ENCODE measurements around the gene APMAP.
"Not testable (repeated sequence)": the region's sequence is repeated elsewhere in the genome, so short reads cannot be mapped to it uniquely, and the experiment has no call there.

APMAP gene

DNA sequence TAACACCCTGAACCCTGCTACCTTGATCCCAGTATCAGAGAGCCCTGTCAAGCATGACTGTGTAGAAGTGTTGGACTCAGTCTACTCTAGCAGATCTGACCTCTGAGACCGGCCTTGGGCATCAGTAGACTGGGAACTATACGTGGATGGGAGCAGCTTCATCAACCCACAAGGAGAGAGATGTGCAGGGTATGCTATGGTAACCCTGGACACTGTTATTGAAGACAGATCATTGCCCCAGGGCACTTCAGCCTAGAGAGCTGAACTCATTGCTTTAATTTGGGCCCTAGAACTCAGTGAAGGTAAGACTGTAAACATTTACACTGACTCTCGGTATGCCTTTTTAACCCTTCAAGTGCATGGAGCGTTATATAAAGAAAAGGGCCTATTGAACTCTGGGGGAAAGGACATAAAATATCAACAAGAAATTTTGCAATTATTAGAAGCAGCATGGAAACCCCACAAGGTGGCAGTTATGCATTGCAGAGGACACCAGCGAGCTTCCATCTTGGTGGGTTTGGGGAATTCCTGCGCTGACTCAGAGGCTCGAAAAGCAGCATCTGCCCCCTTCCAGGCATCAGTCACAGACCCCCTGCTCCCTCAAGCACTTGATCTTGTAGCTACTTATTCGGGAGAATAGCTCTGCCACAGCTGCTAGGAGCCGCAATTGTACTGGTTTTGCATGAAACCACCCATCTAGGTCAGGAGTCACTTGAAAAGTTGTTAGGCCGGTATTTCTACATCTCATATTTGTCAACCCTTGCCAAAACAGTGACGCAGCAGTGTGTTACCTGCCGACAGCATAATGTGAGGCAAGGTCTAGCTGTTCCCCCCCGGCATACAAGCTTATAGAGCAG, 62.5 kb downstream of the APMAP start:
- not testable (repeated sequence) for DNase-seq

DNA sequence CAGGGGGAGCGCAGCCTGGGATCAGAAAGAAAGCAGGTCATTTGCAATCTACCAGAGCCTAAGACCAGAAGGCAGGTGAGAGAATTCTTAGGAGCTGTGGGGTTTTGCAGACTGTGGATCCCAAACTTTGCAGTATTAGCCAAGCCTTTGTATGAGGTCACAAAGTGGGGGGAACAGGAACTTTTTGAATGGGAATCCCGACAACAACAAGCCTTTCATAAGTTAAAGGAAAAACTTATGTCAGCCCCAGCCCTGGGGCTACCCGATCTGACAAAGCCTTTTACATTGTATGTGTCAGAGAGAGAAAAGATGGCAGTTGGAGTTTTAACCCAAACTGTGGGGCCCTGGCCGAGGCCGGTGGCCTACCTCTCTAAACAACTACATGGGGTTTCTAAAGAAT, 63.3 kb downstream of the APMAP start:
- DNase-seq = not testable (repeated sequence)

DNA sequence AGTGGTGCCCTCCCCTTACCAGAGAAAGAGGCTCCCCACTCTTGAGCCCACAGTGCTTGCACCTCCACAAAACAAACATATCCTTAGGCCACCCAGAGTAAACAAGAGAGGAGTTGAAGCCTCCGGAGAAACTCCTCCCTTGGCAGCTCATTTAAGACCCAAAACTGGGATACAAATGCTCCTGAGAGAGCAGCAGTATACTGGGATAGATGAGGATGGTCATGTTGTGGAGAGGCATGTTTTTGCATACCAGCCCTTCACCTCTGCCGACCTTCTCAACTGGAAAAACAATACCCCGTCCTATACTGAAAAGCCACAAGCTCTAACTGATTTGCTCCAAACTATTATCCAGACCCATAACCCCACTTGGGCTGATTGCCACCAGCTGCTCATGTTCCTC, 71.8 kb downstream of the APMAP start:
- DNase-seq = not testable (repeated sequence)

- not testable (repeated sequence) for DNase-seq
These were observed 72.9 kb downstream of the APMAP start for GRCh38 chr20:24919665-24920064.

- no peak for DNase-seq
These were observed 73.7 kb downstream of the APMAP start for GRCh38 chr20:24918579-24919566.

DNA sequence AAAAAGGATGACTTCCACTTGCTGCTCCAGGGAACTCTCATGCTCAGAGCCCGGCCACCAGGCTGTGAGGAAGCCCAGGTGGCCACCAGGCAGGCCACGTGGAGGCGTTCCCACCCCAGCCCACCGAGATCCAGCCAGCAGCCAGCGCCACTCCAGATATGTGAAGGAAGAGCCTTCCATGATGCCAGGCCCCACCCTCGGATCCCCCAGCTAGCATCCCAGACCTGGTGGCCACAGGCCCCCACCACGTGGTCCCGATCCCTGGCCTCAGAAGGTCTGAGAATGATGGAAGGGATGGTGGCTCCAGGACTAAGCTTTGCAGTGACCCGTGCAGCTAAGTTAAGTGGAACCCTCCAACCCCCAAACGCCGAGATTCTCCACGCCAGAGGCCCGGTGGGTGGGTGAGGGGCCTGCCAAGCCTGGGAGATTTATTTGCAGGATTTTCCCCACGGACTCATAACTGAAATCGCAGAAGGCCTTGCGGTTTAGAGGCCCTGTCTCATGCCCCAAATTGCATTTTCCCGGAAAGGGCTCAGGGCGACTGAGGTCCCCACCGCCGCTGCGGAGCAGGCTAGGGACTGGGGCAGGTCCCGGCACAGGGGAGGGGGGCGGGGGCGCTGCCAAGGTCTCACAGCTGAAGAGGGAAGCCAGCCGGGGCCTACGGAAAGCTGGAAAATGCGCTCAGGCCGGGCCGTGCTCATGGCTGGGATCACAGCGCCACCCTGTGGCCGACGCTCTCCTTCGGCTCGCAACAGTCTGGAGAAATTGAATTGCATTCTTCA, 74.6 kb downstream of the APMAP start:
- peak; percentile 65 to 85 for DNase-seq

GRCh38 chr20:24917056-24917455, 75.5 kb downstream of the APMAP start:
- DNase-seq = no peak

GRCh38 chr20:24916412-24916811, 76.1 kb downstream of the APMAP start:
- no peak for DNase-seq

DNA sequence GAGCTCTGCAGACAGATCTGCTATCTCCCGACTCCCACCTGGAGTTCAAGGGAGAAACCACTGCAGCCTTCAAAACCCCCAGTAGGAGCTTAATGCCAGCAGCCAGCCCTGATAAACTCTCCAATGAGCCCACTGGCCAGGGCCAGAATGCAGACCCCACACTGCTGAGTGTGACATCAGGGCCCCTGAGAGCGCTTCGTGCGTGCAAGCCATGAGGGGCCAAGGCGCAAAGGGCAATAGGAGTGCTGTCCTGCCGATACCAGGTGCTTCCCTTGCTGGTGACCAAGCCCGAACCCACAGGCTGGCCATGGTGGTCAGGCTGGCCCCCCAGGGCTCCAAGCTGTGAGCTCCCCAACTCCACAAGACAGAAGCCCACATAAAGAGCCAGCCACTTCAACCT, 76.7 kb downstream of the APMAP start:
- no peak for DNase-seq

DNA sequence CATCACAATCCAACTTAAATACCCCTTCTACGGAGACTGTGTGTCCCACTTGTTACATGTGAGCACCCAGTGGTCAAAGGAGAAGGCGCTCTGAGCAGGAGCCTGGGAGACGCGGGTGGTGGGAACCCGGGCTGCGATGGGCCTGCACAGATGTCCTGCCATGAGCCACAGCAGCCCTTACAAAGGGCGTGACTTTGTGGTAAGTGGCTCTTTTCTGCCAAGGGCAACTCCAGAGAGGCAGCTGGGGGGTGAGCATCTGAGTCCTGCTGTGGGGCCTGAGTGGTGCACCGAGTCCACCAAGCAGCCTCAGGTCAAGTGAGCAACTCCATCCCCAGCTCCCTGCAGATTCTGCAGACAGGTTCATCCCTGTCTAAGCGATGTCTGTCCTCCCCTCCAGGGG, 77.1 kb downstream of the APMAP start:
- no peak for DNase-seq

GRCh38 chr20:24914388-24915241, 77.9 kb downstream of the APMAP start:
- no peak for DNase-seq

- DNase-seq = no peak
These were observed 79.4 kb downstream of the APMAP start for GRCh38 chr20:24913076-24913628.
